HCT116 (cell line): Measurements from ENCODE around the gene DLG2. TPM values are rescaled to one million over a fixed set of nuclear protein-coding genes. Genes with fewer than 3 reads are reported as not detected.

Experiments used
- ATAC-seq: fragments of 200-7000 bp; cut with Tn5 transposase; 2 replicates; pipeline ENCODE4 v1.9.1; 2020; ENCODE audit warnings: mild to moderate bottlenecking, moderate library complexity
- BruUV-seq: library from RNA; stranded (reverse); fragments of 400-500 nt; replicated peaks from 2 replicates; lab custom pipeline; 2021; lab: Mats Ljungman, UMichigan
- CTCF ChIA-PET: fragments of 300-600 bp; sonication (Branson Sonifier 250); formaldehyde crosslinking; loops from one replicate; lab custom pipeline; 2021; ENCODE audit warnings: antibody characterized with exemption; lab: Charles Lee
- POLR2A ChIA-PET: fragments of 300-600, 350-600 bp; sonication (Branson Sonifier 250); formaldehyde crosslinking; loops from one replicate; lab custom pipeline; 2021; ENCODE audit warnings: antibody characterized with exemption; lab: Charles Lee
- RAD21 ChIA-PET, 2 experiments: fragments of 300-600 bp; sonication (Branson Sonifier 250); formaldehyde crosslinking; loops; one replicate each; lab custom pipeline; 2023; ENCODE audit warnings: low total read pairs in 2 of 2; ENCODE audit not compliant: uncharacterized antibody in 2 of 2, unreplicated experiment in 2 of 2, low non-redundant PET in 1 of 2; lab: Charles Lee
- DNase-seq: peaks from one replicate; pipeline ENCODE4 v3.0.0-alpha.2; 2010; ENCODE audit warnings: low read depth, low spot score
- H2AFZ ChIP-seq: fragments of 200-600 bp; shearing (Covaris generic), sonication (generic); 2 replicates; pipeline ENCODE4 v1.6.1; 2017; ENCODE audit warnings: low read depth, mixed run types, mixed read lengths, antibody characterized with exemption, low read length; ENCODE audit not compliant: poor library complexity, severe bottlenecking
- H3K27ac ChIP-seq: 2 replicates; pipeline ENCODE4 v1.5.1; 2012; ENCODE audit warnings: low read depth, low read length
- H3K27me3 ChIP-seq: fragments of 200-600 bp; sonication (generic); 2 replicates; pipeline ENCODE4 v1.6.1; 2016; ENCODE audit warnings: mixed run types, low read length, mixed read lengths; ENCODE audit not compliant: insufficient read depth
- H3K36me3 ChIP-seq, 2 experiments: fragments of 200-500 bp in 1 of 2; fragments of 200-600 bp in 1 of 2; sonication (Bioruptor generic) in 1 of 2; sonication (generic) in 1 of 2; 2 replicates each; pipeline versions ENCODE4 v1.5.1 to v1.6.1; 2014 to 2016; ENCODE audit warnings: low read length in 2 of 2, inconsistent platforms in 1 of 2, mixed read lengths in 1 of 2, mixed run types in 1 of 2; ENCODE audit not compliant: insufficient read depth in 2 of 2, control insufficient read depth in 1 of 2
- H3K4me1 ChIP-seq, 2 experiments: fragments of 200-600 bp in 1 of 2; sonication (generic) in 1 of 2; 2 replicates each; pipeline versions ENCODE4 v1.5.1 to v1.6.1; 2012 to 2017; ENCODE audit warnings: low read length in 2 of 2, inconsistent platforms in 1 of 2, mild to moderate bottlenecking in 1 of 2, mixed read lengths in 1 of 2, mixed run types in 1 of 2, moderate library complexity in 1 of 2; ENCODE audit not compliant: insufficient read depth in 2 of 2, control insufficient read depth in 1 of 2
- H3K4me2 ChIP-seq: fragments of 200-600 bp; sonication (generic); 2 replicates; pipeline ENCODE4 v1.6.1; 2017; ENCODE audit warnings: mixed run types, low read length, mixed read lengths
- H3K4me3 ChIP-seq, 2 experiments: fragments of 200-600 bp in 1 of 2; sonication (generic) in 1 of 2; replicated peaks in 1 of 2; 2 replicates each; pipeline ENCODE4 v1.5.1; 2011 to 2016; ENCODE audit warnings: low read length in 2 of 2, control low read depth in 1 of 2, low read depth in 1 of 2, mild to moderate bottlenecking in 1 of 2, mixed read lengths in 1 of 2, mixed run types in 1 of 2
- H3K79me2 ChIP-seq: fragments of 200-600 bp; sonication (generic); 2 replicates; pipeline ENCODE4 v1.6.1; 2017; ENCODE audit warnings: mild to moderate bottlenecking, mixed run types, low read length, moderate library complexity, mixed read lengths; ENCODE audit not compliant: insufficient read depth
- H3K9ac ChIP-seq: fragments of 200-600 bp; sonication (generic); 2 replicates; pipeline ENCODE4 v1.6.1; 2016; ENCODE audit warnings: low read length, mixed read lengths
- H3K9me2 ChIP-seq: fragments of 200-600 bp; sonication (generic), shearing (Covaris generic); 2 replicates; pipeline ENCODE4 v1.6.1; 2017; ENCODE audit warnings: mixed run types, mild to moderate bottlenecking, moderate library complexity; ENCODE audit not compliant: insufficient read depth
- H3K9me3 ChIP-seq, 2 experiments: fragments of 200-500 bp in 1 of 2; fragments of 200-600 bp in 1 of 2; sonication (Bioruptor generic) in 1 of 2; sonication (generic) in 1 of 2; 2 replicates each; pipeline ENCODE4 v1.6.1; 2014 to 2017; ENCODE audit warnings: low read length in 2 of 2, mixed read lengths in 2 of 2, inconsistent platforms in 1 of 2, low read depth in 1 of 2, mild to moderate bottlenecking in 1 of 2, mixed run types in 1 of 2, moderate library complexity in 1 of 2; ENCODE audit not compliant: control insufficient read depth in 1 of 2, insufficient read depth in 1 of 2
- H4K20me1 ChIP-seq: fragments of 200-600 bp; sonication (generic), shearing (Covaris generic); 2 replicates; pipeline ENCODE4 v1.6.1; 2017; ENCODE audit warnings: mixed run types, mild to moderate bottlenecking, moderate library complexity; ENCODE audit not compliant: insufficient read depth
- CEBPB ChIP-seq: IDR thresholded peaks from 2 replicates; pipeline ENCODE4 v1.6.1; 2012; ENCODE audit warnings: low read depth
- EGR1 ChIP-seq: IDR thresholded peaks from 2 replicates; pipeline ENCODE4 v1.6.1; 2012; ENCODE audit warnings: low read depth
- ELF1 ChIP-seq: IDR thresholded peaks from 2 replicates; pipeline ENCODE4 v1.6.1; 2012; ENCODE audit warnings: low read depth, borderline replicate concordance
- FOSL1 ChIP-seq: IDR thresholded peaks from 2 replicates; pipeline ENCODE4 v1.6.1; 2012; ENCODE audit warnings: low read depth
- JUND ChIP-seq: IDR thresholded peaks from 2 replicates; pipeline ENCODE4 v1.6.1; 2012
- REST ChIP-seq: IDR thresholded peaks from 2 replicates; pipeline ENCODE4 v1.6.1; 2012; ENCODE audit warnings: low read depth
- SP1 ChIP-seq: IDR thresholded peaks from 2 replicates; pipeline ENCODE4 v1.6.1; 2012; ENCODE audit warnings: low read depth
- TCF7L2 ChIP-seq: IDR thresholded peaks from 2 replicates; pipeline ENCODE4 v1.7.0; 2011; ENCODE audit warnings: borderline replicate concordance, inconsistent platforms; ENCODE audit not compliant: insufficient read depth, insufficient read length; ENCODE audit errors: extremely low read depth
- YY1 ChIP-seq: IDR thresholded peaks from 2 replicates; pipeline ENCODE4 v1.6.1; 2011; ENCODE audit warnings: low read length, low read depth, moderate library complexity, mild to moderate bottlenecking; ENCODE audit not compliant: insufficient replicate concordance; ENCODE audit errors: extremely low read depth
- ZNF274 ChIP-seq: fragments of 200-500 bp; sonication (Bioruptor generic); IDR thresholded peaks from 2 replicates; pipeline ENCODE4 v1.6.1; 2014; ENCODE audit warnings: mild to moderate bottlenecking, low read depth, low read length, inconsistent platforms
- intact Hi-C: fragments of 100-400 bp; cut with micrococcal nuclease; formaldehyde crosslinking; loops from 2 replicates; pipeline ENCODE4 v1.10.0; 2022
- total RNA-seq: library from RNA; stranded (reverse); gene quantifications from one replicate; pipeline ENCODE4 v1.2.1, GENCODE V29; 2021; ENCODE audit not compliant: unreplicated experiment
- TF ChIP-seq, protein P1 (sequence below): IDR thresholded peaks from 2 replicates; pipeline ENCODE4 v1.6.1; 2012

The DLG2 gene
- total RNA-seq, 1 experiment from 2014 or later: 2.4 TPM

- ChIA-PET POLR2A (no interaction called here), RAD21 (no interaction called here), CTCF (no interaction called here)
- no peak overlapping the region for H3K27ac ChIP-seq
- H3K4me1 ChIP-seq: no peaks in the 10 kb centered on the region
- H3K4me3 ChIP-seq: no peak overlapping the region
- no peak overlapping the region for H2AFZ ChIP-seq
- ATAC-seq (no peak), DNase-seq (no peak)
- no peaks in the 10 kb centered on the region for H3K9me2 ChIP-seq
- H3K9me3 ChIP-seq: no peaks in the 10 kb centered on the region
- no peaks in the 10 kb centered on the region for H3K79me2 ChIP-seq
- intact Hi-C loops: no loop called here
- no peak overlapping the region for H3K4me2 ChIP-seq
- TF ChIP-seq YY1 (no peak), SP1 (no peak), JUND (no peak)
- H3K9ac ChIP-seq: no peak overlapping the region
- no peaks in the 10 kb centered on the region for H3K27me3 ChIP-seq
- no peaks in the 10 kb centered on the region for H3K36me3 ChIP-seq
- H4K20me1 ChIP-seq: no peaks in the 10 kb centered on the region
- no TSS peak for BruUV-seq
Measured at GRCh38 chr11:85133636-85134035, 493.5 kb downstream of the DLG2 start.

DNA sequence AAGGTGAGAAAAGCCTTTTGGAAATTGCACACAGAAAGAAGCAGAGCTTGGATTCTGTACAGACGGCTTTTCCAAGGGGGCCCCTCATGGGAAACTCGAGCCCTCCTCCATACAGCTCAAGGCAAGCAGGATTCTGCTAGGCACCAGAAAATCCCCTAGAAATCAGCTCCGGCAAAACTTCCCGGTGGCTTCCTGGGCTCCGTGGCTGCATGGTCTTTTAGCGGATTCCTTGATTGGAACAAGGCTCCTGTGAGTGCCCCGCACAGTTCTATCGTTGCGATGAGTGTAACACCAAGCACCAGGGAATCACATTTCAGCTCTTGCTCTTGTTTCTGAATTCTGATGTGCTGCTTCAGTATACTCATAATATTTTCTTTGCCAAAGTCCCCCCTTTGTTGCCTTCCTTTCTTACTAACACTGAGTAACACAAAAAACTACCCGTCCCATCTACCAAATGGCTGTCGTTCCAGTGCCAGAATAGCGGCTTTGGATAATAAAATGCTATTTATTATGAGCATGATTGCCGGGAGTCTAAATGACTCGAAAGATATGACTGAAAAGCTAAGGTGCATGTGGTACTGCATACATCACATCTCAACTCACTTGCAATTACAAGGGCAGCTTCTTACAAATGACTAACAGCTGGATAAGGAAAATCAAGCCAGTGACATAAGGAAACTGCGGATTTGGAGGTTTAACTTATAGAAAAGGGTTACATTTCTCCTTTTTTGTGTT lies 494.1 kb downstream of the DLG2 start:
- H2AFZ ChIP-seq: no peak overlapping the region
- H4K20me1 ChIP-seq: no peaks in the 10 kb centered on the region
- no peak for TF ChIP-seq CEBPB
- TF ChIP-seq TCF7L2: no peak
- TF ChIP-seq ELF1: no peak
- TF ChIP-seq REST: no peak
- no peak for TF ChIP-seq JUND
- no peak for TF ChIP-seq ZNF274
- TF ChIP-seq FOSL1: no peak
- TF ChIP-seq, protein P1, sequence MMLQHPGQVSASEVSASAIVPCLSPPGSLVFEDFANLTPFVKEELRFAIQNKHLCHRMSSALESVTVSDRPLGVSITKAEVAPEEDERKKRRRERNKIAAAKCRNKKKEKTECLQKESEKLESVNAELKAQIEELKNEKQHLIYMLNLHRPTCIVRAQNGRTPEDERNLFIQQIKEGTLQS: no peak
- no peak for TF ChIP-seq EGR1
- TF ChIP-seq YY1: no peak
- H3K4me1 ChIP-seq: no peaks in the 10 kb centered on the region
- ChIA-PET POLR2A (no interaction called here), RAD21 (no interaction called here), CTCF (no interaction called here)
- H3K9me3 ChIP-seq: no peaks in the 10 kb centered on the region
- H3K27me3 ChIP-seq: no peaks in the 10 kb centered on the region
- intact Hi-C loops: no loop called here
- no peaks in the 10 kb centered on the region for H3K9me2 ChIP-seq
- no peak for DNase-seq
- ATAC-seq: no peak
- no peak overlapping the region for H3K27ac ChIP-seq
- no peaks in the 10 kb centered on the region for H3K36me3 ChIP-seq
- H3K79me2 ChIP-seq: no peaks in the 10 kb centered on the region
- no peak overlapping the region for H3K9ac ChIP-seq
- no peak overlapping the region for H3K4me3 ChIP-seq
- no TSS peak for BruUV-seq
- no peak overlapping the region for H3K4me2 ChIP-seq
